G401.6 (cell line): ENCODE measurements around the gene RCE1.

ENCODE experiments used
- FAIRE-seq: peaks from 2 replicates; lab custom pipeline; 2012; peaks lifted over from hg19 to GRCh38; lab: Jason Lieb, UNC

RCE1 gene

DNA sequence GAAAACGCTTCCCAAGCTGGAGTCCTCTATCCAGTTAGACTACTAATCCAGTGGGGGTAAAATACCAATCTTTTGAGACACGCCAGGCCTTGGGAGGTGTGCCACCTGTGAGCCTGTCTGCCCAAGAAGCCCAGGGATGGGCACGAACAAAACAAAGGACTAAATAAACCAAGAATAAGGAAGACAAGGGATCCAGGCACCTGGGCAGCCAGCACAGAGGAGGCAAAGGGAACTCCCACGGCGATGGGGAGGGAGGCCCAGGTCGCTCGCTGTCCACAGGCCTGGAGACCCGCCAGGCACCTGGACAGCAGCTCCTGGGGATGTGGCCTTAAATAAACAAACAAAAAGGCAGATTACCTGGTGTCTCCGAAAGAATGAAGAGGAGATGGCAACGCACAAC lies 45.0 kb downstream of the RCE1 start:
- FAIRE-seq = no peak

DNA sequence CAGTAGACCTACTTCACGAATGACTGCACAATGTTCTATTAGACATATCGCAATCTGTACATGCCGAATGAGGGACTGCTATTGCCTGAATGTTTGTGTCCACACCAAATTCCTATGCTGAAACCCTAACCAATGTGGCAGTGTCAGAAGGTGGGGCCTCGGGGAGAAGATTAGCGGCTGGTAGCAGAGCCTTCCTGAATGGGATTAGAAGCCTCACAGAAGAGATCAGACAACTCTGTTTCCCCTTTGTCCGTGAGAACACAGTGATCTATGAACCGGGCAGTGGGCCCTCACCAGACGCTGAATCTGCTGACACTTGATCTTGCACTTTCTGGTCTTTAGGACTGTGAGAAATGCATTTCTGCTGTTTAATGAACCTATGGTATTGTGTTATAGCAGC lies 46.7 kb downstream of the RCE1 start:
- FAIRE-seq = no peak

DNA sequence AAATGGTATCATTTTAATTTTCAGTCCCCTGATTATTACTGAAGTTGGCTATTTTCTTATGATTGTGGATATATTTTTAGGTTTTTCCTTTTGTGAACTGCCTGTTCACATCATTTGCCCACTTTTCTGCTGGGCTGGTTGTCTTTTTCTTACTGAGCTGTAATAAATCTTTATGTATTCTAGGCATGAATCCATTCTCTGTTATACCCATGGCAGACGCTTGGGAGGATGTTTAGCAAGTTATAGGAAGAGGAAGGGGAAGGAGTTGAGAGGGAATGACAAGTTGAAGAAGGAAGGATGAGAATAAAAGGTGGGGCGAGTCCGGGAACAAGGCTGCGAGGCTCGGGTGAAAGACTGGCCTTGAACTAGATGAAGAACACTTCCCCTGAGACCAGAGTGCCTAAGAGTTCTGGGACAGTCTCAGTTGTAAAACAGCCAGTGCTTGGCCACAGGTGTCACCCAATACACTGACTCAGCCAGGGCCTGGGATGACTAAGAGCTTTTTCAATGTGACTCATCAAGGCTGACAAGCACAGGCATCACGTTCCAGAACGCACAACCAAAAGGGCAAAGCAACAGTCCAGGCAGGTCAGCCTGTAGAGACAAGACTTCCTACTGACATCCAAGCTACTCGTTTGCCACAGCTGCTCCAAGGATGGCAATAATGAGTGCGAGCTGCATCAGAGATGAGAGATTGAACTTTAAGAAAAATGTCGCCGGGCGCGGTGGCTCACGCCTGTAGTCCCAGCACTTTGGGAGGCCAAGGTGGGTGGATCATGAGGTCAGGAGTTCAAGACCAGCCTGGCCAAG lies 48.8 kb downstream of the RCE1 start:
- FAIRE-seq = no peak

DNA sequence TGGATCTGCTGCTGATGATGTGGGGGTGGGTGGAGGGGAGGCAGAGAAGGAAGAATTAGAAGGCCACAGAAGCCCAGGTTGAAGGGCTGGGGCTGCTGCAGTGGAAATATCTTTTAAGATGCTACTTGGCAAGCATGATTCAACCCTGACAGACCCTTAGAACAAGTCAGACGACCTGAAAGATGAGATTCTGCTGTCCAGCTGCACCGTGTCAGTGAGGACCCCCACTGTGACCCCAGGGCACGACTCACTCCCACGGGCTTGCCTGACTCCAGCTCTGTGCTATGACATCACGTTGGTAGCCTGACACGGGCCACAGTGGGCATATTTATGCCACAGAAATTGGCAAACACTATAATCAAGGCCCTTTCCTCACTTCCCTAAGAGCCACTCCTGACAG lies 49.7 kb downstream of the RCE1 start:
- FAIRE-seq = no peak

DNA sequence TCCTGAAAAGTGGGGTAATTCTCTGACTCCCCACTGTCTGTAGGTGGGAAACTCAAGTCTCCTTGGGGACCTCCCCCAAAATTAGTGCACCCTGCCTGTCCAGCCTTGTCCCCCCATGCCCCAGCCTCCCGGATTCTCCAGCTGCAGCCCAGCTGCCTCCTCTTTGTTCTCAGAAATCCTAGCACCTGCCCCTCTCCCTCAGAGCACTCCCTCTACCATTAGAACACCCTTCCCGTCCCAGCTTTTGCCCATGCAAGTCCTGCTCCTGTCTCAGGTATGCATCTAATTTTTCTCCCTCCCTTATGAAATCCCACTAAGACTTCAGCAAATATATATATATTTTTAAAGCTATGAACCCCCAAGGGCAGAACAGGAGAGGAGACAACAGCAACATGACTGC lies 50.9 kb downstream of the RCE1 start:
- FAIRE-seq = no peak
